Measurements from ENCODE around the gene AAGAB.

GRCh38 chr15:67173786-67174185 is 80.7 kb downstream of the AAGAB start:
- TF ChIP-seq CTCF (conservative IDR thresholded peaks at IDR 0.05; ENCODE audit: low read depth, low read length) (no peak), EZH2phosphoT487 (IDR thresholded peaks at IDR 0.05; ENCODE audit: borderline replicate concordance, low read length) (no peak)

Measured in PC-3 (cell line).